ENCODE measurements around the gene UBR3.
"Not testable (repeated sequence)": the region's sequence is repeated elsewhere in the genome, so short reads cannot be mapped to it uniquely, and the experiment has no call there.

The UBR3 gene

DNA sequence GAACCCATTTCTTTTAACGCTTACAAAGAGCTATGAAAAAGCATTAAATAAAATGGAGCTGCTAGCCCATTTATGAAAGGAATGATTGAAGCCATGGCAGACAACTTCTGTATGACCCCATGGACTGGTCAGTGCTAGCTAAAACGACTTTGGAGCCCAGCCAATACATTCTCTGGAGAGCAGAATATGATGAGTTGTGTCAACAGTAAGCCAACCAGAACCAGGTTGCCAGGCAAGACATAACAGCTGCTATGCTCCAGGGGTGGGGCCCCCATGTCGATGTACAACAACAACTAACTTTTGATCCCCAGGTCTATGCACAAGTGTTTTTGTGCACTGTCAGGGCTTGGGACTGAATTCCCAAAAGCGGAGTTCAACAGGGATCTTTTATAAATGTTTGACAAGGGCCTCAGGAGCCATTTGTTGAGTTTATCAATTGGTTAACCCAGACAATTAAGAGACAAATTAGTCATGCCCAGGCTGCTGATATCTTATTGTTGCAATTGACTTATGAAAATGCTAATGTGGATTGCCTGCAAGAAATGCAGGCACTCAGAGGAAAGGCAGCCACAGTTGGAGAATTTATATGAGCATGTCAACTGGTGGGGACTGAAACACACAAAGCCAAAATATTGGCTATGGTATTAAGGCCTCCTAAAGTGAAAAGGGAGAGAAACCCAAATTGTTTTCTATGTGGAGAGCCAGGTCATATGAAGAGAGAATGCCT, 286.1 kb downstream of the UBR3 start:
- TF ChIP-seq, protein P1, sequence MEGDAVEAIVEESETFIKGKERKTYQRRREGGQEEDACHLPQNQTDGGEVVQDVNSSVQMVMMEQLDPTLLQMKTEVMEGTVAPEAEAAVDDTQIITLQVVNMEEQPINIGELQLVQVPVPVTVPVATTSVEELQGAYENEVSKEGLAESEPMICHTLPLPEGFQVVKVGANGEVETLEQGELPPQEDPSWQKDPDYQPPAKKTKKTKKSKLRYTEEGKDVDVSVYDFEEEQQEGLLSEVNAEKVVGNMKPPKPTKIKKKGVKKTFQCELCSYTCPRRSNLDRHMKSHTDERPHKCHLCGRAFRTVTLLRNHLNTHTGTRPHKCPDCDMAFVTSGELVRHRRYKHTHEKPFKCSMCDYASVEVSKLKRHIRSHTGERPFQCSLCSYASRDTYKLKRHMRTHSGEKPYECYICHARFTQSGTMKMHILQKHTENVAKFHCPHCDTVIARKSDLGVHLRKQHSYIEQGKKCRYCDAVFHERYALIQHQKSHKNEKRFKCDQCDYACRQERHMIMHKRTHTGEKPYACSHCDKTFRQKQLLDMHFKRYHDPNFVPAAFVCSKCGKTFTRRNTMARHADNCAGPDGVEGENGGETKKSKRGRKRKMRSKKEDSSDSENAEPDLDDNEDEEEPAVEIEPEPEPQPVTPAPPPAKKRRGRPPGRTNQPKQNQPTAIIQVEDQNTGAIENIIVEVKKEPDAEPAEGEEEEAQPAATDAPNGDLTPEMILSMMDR (IDR thresholded peaks at IDR 0.05; ENCODE audit: low read depth, low read length) = no peak
- DNase-seq (ENCODE audit: extremely low read depth, low read depth) = no peak

DNA sequence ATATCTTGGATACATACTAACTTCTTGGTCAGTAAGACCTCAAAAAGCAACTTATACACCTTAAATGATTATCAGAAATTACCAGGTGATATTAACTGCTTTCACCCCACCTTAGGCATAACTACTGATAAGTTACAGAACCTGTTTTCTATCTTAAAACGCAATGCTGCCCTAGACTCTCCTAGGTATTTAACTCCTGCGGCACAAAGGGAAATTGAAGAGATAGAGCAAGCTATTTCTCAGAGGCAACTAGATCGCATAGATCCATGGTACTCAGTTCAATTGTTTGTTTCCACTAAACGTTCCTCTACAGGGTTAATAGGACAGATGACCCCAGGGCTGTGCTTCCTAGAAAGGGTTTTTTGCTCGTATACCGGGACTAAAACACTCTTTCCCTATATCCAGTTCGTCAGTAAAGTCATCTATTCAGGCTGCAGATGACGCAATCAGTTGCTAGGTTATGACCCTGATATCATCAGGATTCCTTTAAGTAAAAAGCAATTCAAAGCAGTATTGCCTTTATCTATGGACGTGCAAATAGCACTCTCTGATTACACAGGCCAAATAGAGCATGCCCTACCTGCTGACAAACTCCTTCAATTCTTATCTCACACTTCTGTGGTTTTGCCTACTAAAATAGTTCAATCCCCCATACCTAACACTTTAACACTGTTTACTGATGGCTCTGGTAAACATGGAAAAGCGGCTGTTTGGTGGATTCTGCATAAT, 288.4 kb downstream of the UBR3 start:
- DNase-seq (ENCODE audit: extremely low read depth, low read depth) = no peak
- TF ChIP-seq, protein P1 (IDR thresholded peaks at IDR 0.05; ENCODE audit: low read depth, low read length) = no peak

DNA sequence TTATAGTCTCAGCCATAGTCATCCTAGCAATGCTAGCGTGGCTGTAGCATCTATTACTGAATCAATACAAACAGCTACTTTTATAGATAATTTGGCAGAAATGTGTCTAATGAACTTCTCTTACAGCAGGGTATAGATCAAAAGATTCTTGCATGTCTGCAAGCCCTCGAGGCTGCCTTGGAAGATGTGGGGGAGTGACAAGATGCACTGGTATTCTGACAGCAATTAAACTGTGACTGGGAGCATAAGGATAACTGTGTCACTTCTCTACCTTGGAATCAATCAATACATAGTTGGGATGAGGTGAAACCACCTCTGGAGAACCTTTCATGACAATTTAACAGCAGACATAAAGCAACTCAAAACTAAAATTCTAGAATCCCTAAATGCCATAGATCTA, 291.4 kb downstream of the UBR3 start:
- DNase-seq (ENCODE audit: extremely low read depth, low read depth) = no peak
- TF ChIP-seq, protein P1 (IDR thresholded peaks at IDR 0.05; ENCODE audit: low read depth, low read length) = no peak

DNA sequence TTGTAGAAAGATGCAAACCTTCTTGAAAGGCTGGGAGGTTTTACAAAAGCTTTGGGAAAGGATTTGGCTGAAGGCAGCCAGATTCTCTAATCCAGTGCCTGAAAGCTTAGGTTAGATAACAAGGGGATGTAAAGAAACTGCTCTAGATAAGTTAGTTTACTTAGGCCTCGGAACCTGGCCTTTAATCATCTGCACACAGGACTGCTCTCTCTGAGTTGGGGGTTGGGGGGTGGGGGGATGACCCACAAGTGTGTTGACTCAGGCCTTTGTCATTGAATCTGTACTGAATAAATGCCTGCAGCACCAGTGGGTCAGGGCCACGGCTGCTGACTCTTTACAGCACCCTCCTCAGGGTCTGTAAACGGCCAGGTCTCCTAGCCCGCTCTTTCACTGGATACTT, 292.1 kb downstream of the UBR3 start:
- DNase-seq (ENCODE audit: extremely low read depth, low read depth) = not testable (repeated sequence)

DNA sequence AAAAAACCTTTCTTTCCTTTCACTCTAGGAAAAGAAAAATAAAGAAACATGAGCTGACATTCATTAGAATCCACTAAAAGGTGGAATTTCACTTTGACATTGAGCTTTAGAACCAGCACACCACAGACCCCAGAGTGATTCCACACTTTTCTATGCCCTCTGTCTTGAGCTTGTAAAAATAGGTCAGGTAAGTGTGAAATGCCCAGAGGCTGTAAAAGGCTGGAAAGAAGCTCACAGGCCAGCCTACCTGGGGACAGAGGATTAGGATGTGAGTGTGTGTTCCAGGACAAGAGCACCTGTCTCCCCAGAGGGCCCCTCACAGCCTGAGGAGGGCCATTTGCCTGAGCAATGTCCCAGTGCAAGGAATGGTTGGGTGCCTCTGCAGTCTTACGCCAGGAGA, 294.4 kb downstream of the UBR3 start:
- TF ChIP-seq, protein P1 (IDR thresholded peaks at IDR 0.05; ENCODE audit: low read depth, low read length) = no peak
- DNase-seq (ENCODE audit: extremely low read depth, low read depth) = no peak

DNA sequence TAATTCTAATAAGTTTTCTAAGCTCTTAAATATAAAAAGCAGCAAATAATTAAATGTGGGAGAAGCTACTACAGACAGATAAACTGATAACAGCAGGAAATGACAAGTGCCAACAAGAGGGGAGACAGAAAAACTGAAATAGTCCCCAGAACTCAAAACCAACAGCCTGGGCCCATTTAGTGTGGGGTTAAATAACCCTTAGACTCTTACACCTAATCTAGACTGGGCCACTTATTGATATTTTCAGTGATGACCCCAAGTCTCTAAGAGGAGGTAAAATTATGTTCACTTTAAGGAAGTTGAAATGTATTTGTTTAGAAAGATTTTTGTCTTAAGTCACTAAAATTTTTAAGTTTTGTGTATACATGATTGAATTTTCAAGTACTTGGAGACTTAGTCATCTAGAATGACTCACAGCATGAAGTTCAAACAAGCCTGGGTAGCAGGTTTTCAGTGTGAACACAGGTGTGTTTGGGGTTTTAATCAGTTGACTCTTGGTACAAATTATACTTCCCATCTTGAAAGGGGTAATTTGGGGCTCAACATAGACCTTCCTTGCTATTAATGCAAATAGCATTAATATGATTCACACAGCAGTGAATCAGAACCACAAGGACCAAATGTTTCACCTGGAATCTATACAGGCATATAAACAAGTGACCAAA, 295.8 kb downstream of the UBR3 start:
- TF ChIP-seq, protein P1 (IDR thresholded peaks at IDR 0.05; ENCODE audit: low read depth, low read length) = no peak
- no peak for DNase-seq (ENCODE audit: extremely low read depth, low read depth)

DNA sequence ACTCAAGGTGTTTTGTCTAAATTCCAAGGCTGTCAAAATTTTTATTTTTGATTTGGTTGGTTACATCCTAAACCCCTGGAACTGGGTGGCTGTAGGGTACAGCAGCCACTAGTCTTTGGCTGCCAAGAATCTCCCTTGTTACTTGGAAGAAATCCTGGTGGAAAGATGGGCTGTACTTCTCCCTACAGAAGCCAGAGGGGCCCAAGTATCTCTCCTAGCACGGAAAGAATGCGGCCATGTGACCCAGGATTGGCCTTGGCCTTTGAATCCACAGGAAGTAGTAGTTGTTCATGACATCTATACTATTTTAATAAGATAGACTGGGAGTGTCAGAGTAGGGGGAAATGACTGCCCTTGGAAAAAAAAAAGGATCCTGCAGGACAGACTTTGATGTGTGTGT, 296.3 kb downstream of the UBR3 start:
- no peak for DNase-seq (ENCODE audit: extremely low read depth, low read depth)
- TF ChIP-seq, protein P1 (IDR thresholded peaks at IDR 0.05; ENCODE audit: low read depth, low read length) = no peak

DNA sequence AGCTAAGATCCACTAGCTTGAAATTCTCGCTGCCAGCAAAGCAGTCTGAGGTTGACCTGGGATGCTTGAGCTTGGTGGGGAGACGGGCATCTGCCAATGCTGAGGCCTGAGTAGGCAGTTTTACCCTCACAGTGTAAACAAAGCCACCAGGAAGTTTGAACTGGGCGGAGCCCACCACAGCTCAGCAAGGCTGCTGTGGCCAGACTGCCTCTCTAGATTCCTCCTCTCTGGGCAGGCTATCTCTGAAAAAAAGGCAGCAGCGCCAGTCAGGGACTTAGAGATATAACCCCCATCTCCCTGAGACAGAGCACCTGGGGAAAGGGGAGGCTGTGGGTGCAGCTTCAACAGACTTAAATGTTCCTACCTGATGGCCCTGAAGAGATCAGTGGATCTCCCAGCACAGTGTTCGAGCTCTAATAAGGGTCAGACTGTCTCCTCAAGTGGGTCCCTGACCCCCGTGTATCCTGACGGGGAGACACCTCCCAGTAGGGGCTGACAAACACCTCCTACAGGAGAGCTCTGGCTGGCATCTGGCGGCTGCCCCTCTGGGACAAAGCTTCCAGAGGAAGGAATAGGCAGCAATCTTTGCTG, 299.0 kb downstream of the UBR3 start:
- not testable (repeated sequence) for DNase-seq (ENCODE audit: extremely low read depth, low read depth)

All from AG09319 (cell line).